HG03135 (cell line): ENCODE data around the gene POLR2F.

Experiments
- ATAC-seq: cut with Tn5 transposase; IDR thresholded peaks from one replicate; pipeline ENCODE4 v1.9.1; 2021; ENCODE audit warnings: mild to moderate bottlenecking, moderate library complexity; ENCODE audit not compliant: unreplicated experiment

Gene POLR2F

DNA sequence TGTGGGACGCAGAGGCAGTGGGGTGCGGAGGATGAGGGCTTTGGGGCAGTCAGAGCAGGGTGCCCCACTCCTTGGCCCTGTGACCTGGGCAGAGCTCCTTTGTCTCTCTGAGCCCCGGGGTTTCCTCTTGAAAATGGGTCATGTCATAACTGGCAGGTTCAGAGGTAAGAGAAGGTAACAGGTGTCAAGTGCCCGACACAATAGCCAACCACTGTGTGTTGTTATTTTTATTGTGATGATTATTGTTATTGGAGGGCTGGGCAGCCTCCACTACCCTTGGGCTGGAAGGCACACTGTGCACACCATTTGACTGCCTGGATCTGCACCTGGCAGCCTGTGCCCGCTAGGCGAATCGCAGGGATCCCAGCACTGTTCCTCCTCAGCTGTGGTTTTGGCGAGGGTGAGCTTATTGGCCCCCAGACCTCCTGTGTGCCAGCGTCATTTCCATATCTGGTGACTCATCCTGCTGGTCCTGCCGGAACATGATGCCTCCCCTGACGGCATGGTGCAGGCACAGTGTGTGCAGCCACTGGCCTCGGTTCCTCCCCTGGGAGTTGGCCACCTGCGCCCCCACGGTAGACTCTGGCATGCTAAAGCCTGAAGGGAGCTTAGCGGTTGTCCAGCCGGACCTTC is 46.3 kb downstream of the POLR2F start:
- no peak for ATAC-seq

DNA sequence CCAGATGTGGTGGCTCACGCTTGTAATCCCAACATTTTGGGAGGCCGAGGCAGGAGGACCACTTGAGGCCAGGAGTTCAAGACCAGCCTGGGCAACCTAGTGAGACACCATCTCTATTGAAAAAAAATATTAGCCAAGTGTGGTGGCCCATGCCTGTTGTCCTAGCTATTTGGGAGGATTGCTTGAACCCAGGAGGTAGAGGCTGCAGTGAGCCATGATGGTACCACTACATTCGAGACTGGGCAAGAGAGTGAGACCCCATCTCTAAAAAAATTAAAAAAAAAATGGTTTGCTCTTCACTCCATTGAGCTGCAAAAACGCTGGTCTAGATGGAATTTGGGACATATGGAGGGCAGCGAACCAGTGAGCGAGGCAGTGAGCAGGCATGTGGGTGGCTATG is 52.4 kb downstream of the POLR2F start:
- ATAC-seq: no peak

DNA sequence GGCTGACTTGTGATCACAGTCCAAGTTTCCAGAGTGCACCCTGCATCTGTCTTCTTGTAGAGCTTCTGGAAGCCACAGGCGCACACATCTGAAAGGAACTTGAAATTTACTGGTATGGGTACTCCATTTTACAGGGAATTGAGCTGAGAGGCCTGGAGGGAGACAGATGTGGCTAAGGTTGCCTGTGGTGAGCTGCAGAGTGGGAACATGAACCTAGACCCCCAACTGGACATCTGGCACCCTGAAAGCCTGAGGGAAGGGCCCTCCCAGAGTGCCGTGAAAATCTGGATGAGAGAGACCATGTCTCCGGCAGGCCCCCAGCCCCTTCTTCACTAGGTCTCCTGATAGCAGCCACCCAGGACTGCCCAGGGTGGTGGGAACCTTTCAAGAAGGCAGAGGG is 53.4 kb downstream of the POLR2F start:
- ATAC-seq: no peak

DNA sequence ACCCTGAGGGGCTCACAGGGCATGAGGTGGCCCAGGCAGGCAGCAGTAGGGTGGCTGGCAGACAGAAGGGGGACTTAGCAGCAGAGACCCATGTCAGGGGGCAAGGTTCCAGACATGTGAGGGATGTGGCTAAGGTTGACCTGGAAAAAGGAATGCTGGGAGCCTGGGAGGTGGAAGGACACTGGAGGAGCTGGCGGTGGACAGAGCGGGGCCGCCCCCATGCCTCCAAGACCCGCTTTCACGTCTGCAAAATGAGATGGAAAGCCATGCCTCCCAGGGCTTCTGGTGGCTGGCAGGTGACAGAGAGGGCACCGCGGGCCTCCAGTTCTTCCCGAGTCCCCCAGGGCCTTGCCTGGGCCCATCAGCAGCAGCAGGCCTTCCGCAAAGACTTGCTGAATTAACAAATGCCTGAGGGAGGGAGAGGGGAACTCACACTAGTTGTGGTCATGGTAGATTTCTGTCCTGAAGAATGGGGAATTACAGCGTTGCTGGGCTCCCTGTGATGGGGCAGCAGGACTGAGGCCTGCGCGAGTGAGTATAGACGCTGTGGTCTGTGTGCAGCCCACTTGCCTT is 53.9 kb downstream of the POLR2F start:
- no peak for ATAC-seq

DNA sequence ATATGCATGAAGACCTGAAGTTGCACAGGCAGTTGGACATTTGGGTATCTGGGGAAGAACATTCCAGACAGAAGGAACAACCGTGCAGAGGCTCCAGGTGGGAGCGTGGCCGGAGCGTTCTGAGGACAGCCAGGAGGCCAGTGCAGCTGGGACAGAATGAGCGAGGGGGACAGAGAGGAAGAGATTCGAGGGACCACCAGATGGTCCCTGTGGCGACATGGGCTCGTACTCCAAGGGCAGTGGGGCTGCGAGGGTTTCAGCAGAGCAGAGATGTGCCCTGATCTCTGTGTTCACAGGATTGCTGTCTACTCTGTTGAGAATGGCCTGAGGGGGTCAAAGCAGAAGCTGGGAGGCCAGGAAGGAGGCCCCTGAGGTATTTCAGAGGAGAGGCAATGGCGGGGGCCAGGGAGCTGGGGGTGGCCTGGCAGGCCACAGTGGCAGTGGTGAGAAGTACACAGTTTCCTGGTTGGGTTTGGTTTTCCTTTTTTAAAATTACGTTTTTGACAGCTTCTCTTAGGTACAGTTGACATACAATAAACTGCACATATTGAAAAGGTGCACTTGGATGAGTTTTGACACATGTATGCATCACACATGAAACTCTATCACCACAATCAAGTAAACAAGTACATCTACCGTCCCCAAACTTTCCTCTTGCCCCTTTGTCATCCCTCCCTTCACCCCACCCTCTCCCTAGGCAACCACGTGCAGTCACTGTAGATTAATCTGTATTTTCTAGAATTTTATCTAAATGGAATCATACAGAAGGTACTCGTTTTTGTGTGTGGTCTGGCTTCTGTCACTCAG is 55.7 kb downstream of the POLR2F start:
- no peak for ATAC-seq

DNA sequence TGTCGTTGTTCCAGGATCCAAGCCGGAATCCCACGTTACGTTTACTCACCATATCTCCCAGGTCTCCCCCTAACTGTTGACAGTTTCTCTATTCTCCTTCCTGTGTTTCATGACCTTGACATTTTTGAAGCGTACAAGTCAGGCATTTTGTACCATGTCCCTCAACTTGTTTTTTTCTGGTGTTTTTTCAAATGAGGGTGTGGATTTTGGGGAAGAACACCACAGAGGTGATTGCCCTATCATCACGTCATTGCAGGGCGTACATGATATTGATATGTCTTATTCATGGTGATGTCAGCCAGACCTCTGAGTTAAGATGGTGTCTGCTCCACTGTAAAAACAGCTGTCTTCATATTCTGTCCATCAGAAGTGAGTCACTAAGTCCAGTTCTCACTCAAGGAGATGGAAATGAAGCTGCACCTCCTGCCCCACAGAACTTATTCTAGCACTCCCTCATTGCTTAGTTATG is 59.1 kb downstream of the POLR2F start:
- ATAC-seq: no peak

DNA sequence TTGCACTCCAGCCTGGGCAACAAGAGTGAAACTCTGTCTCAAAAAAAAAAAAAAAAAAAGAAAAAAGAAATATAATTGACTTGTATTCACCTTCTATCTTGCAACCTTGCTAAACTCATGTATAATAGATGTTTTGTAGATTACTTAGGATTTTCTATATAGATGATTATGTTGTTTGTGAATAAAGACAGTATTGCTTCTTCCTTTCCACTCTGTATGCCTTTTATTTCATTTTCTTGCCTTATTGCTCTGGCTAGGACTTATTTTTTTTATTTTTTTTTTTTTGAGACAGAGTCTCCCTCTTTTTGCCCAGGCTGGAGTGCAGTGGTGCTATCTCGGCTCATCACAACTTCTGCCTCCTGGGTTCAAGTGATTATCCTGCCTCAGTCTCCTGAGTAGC is 60.6 kb downstream of the POLR2F start:
- ATAC-seq: no peak

DNA sequence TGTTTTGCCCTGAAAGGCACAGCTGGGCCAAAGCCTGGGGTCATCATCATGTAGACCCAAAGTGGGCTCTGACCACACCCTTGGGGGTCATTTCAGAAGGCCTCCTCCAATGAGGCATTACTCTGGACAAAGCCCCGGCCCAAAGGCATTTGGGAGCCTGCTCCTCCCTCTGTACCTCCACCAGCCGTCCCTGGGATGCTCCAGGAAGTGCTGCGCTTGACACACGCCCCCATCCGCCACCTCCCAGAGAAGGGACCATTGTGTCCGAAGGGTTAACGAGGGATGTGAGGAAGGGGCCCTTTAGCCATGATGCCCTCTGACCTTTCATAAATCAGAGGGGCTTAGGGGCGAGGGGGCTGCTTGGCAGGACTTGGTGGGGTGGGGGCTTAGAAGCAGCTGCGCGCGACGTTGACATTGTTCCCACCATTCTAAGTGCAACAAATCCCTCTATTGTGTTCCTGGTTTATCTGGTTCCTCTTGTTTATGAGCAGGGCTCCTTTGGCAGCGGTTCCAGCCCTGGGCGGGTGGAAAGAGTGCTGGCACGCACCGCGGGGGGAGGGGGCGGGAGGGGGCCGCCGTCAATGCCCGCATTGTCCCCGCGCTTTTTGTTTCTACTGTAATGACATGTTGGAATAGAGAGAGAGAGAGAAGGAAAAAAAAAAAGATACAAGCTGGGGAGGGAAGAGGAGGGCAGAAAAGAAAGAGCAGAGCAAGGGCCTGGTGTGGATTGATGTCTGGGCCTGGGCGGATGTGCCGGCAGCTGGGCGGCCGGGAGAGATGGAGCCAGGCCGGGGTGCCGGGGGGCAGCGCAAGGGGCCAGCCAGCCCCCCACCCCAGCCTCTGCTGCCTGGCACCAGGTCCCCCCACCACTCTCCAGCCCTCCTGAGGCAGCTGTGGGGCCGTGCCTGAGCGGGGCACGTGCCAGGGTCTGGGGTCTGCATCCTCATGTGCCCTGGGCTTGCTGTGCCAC is 63.0 kb downstream of the POLR2F start:
- no peak for ATAC-seq

DNA sequence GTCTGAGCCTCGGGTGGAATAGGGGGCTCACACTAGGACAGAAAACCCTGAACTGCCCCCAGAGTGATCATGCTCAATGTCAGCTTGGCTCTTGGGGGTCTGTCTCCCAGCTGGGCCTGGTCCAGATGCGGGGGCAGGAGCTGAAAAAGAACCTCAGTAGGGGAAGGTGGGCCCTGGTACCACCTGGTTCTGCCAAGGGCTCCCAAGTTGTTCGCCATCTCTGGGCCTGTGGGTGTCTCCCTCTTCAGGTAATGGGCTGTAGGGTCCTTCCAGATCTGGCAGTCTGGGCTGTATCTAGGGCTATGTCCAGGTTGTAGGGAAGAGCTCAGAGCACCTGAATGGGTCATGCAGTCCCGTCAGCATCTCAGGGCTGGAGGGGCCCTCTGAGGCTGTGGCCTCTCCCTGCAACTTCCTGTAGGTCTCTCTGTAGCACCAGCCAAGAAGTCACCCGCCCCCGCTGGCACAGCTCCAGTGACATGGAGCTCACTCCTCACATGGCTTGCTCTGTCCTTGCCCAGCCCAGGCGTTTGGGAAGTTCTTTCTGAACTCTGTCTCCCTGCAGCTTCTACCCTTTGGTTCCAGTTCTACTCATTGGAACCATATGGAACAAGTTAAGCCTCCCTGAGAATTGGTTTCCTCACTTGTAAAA is 63.9 kb downstream of the POLR2F start:
- ATAC-seq: no peak

DNA sequence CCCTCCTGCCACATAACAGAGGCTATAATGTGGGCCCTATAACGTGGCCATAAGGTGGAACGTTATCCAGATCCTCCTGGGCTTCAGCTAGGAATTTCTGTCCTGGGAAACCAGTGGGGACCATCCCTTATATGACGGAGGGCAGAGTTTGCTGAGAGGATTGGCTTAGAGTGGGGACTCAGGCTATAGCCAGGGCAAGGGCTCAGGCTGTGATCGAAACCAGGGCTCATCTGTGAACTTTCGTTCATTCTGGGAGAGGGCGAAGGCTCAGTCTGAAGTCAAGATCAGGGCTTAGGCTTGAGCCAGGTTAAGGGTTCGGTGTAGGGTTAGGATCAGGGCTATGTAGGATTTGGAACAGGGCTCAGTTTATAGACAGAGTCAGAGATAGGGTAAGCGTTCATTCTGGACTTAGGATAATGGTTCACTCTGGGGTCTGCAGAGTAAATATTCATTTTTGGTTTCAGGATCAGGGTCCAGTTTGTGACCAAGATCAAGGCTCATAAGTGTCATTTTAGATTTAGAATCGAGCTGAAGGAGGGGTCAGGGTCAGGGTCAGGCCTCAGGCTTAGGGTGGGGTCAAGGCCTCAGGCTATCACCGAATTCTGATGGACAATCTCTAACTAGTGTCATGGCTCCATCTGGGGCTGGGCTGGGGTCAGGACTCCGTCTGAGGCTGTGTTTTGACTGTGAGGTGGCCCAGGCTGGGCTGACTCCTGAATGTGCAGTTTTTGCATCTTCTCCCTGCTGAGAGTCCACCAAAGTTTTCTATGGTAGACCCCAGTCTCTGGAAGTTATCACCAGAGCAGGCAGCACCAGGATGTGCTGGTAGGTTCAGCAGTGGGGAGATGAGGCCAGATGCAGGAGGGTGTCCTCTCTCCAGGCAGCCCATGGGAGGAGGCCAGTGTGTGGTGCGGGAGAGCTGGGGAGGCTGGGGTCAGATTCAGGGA is 64.7 kb downstream of the POLR2F start:
- ATAC-seq: no peak
